T-helper 1 cell treated with Interleukin-12 subunit alpha and Interleukin-12 subunit beta and Interleukin-4 antibody, amounts not matched to agents 30 μg/mL and 1 μg/mL, for 36 hours (primary cell): ENCODE data around the gene FLVCR1.
"Not testable (repeated sequence)": the region's sequence is repeated elsewhere in the genome, so short reads cannot be mapped to it uniquely, and the experiment has no call there.

Experiments used
- H3K27ac Mint-ChIP-seq: one replicate; pipeline ENCODE4 v1.8.0; 2021; ENCODE audit warnings: mild to moderate bottlenecking, mixed read lengths
- H3K27me3 Mint-ChIP-seq: one replicate; pipeline ENCODE4 v1.8.0; 2021; ENCODE audit warnings: low read depth, mixed read lengths
- H3K36me3 Mint-ChIP-seq: one replicate; pipeline ENCODE4 v1.8.0; 2021; ENCODE audit warnings: low read depth, mixed read lengths
- H3K4me1 Mint-ChIP-seq: one replicate; pipeline ENCODE4 v1.8.0; 2021; ENCODE audit warnings: low read depth, mixed read lengths
- H3K4me3 Mint-ChIP-seq: one replicate; pipeline ENCODE4 v1.8.0; 2021; ENCODE audit warnings: mild to moderate bottlenecking, moderate library complexity, mixed read lengths
- H3K9me3 Mint-ChIP-seq: one replicate; pipeline ENCODE4 v1.8.0; 2021; ENCODE audit warnings: mixed read lengths

FLVCR1 gene

DNA sequence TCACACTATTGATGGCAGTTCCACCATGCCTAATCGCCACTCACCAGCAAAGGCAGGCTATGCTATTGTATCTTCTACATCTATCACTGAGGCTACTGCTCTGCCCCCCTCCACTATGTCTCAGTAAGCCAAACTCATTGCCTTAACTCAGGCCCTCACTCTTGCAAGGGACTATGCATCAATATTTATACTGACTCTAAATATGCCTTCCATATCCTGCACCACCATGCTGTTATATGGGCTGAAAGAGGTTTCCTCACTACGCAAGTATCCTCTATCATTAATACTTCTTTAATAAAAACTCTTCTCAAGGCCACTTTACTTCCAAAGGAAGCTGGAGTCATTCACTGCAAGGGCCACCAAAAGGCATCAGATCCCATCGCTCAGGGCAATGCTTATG, 13.6 kb upstream of the FLVCR1 start:
- not testable (repeated sequence) for H3K4me3 Mint-ChIP-seq, H3K9me3 Mint-ChIP-seq, H3K27me3 Mint-ChIP-seq, H3K36me3 Mint-ChIP-seq, H3K4me1 Mint-ChIP-seq, H3K27ac Mint-ChIP-seq

DNA sequence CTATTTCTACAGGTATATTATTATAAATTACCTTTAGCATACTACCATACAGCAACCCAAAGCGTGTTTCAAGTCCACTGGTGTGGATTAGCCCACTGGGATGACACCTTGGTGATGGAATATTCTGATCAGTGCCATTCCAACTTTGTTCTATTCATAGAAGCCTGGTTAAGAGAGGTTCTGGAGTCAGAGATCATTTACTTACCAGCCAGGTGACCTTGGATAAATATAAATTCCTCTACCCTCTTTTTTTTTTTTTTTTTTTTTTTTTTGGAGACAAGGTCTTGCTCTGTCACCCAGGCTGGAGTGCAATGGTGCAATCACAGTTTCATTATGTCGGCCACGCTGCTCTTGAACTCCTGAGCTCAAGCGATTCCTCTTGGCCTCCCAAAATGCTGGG, 10.5 kb upstream of the FLVCR1 start, which contains the start of gene SPATA45:
Gene SPATA45, minus strand, starts transcription at position 101 of the 400 bp plus-strand sequence. CDS start 11,500 bp downstream, outside the sequence.
- Mint-ChIP-seq H3K9me3 (peaks cover 4% of the 10 kb centered on the region), H3K27me3 (no peaks in the 10 kb centered on the region), H3K36me3 (peaks cover 2% of the 10 kb centered on the region), H3K4me1 (no peaks in the 10 kb centered on the region), H3K27ac (no peak within 1 kb of the TSS), H3K4me3 (no peak within 1 kb of the TSS)

- H3K27ac Mint-ChIP-seq, result no peak overlapping the region
- peaks cover 8% of the 10 kb centered on the region for H3K36me3 Mint-ChIP-seq
- H3K4me1 Mint-ChIP-seq, result peaks cover 8% of the 10 kb centered on the region
- no peak overlapping the region for H3K4me3 Mint-ChIP-seq
- H3K27me3 Mint-ChIP-seq, result no peaks in the 10 kb centered on the region
- H3K9me3 Mint-ChIP-seq, result peaks cover 4% of the 10 kb centered on the region
Measured at GRCh38 chr1:212852105-212852688, 5.9 kb upstream of the FLVCR1 start.

- H3K9me3 Mint-ChIP-seq, result no peaks in the 10 kb centered on the region
- H3K27ac Mint-ChIP-seq, result no peak overlapping the region
- no peak overlapping the region for H3K4me3 Mint-ChIP-seq
- H3K36me3 Mint-ChIP-seq, result peaks cover 8% of the 10 kb centered on the region
- H3K4me1 Mint-ChIP-seq, result peaks cover 11% of the 10 kb centered on the region
- H3K27me3 Mint-ChIP-seq, result no peaks in the 10 kb centered on the region
Measured at GRCh38 chr1:212853658-212854057, 4.4 kb upstream of the FLVCR1 start.

- Mint-ChIP-seq H3K4me1 (peaks cover 14% of the 10 kb centered on the region), H3K27ac (no peak overlapping the region), H3K9me3 (no peaks in the 10 kb centered on the region), H3K27me3 (no peaks in the 10 kb centered on the region), H3K4me3 (peak overlapping the region; percentile 97), H3K36me3 (peaks cover 8% of the 10 kb centered on the region)
Measured at GRCh38 chr1:212856755-212857154, 1.3 kb upstream of the FLVCR1 start.

GRCh38 chr1:212858461-212859265, 588 bp downstream of the FLVCR1 start:
- Mint-ChIP-seq H3K4me3 (peak overlapping the region; percentile 97), H3K36me3 (peaks cover 8% of the 10 kb centered on the region), H3K27ac (peak overlapping the region; percentile 93), H3K27me3 (no peaks in the 10 kb centered on the region), H3K9me3 (no peaks in the 10 kb centered on the region), H3K4me1 (peaks cover 18% of the 10 kb centered on the region)

DNA sequence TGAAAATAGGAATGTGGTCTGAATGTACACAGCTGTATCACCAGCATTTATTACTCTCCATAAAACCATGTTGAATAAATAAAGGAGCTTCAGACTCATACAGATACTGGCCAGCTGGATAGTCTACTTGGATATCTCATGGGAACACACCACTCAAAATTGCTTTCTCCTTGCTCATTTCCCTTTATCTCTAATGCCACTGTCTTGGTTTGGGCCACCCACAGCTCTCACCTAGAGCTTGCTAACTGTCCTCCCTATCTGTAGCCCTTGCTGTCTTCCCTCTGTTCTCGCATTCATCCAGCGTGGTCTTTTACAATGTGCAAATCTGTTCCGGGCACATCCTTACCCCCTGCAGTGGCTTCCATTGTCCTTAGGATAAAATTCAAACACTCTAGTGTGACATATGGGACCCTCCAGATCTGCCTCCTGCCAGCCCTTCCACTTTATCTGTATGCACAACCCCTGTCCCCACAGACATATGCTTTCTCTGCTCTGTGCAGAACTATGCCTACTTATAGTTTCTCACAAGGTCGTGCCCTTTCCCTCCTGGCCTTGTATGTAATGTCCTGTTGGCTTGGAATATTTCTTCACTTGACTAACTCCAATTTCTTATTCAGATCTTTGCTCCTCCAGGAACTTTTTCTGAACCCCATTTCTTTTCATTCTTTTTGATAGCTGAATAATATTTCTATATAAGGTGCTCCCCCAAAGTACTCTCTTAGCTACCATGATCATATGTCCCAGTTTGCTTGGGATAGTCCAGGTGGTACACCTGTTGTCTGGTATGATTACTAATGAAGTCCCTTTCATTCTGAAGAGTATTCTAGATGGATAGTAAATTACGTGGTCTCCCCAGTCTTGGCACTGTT, 2.9 kb downstream of the FLVCR1 start:
- peaks cover 19% of the 10 kb centered on the region for H3K4me1 Mint-ChIP-seq
- H3K27ac Mint-ChIP-seq, result no peak overlapping the region
- no peaks in the 10 kb centered on the region for H3K27me3 Mint-ChIP-seq
- no peak overlapping the region for H3K4me3 Mint-ChIP-seq
- H3K36me3 Mint-ChIP-seq, result peaks cover 10% of the 10 kb centered on the region
- no peaks in the 10 kb centered on the region for H3K9me3 Mint-ChIP-seq

GRCh38 chr1:212862111-212862690, 4.1 kb downstream of the FLVCR1 start:
- H3K4me3 Mint-ChIP-seq, result no peak overlapping the region
- peaks cover 10% of the 10 kb centered on the region for H3K36me3 Mint-ChIP-seq
- no peaks in the 10 kb centered on the region for H3K9me3 Mint-ChIP-seq

DNA sequence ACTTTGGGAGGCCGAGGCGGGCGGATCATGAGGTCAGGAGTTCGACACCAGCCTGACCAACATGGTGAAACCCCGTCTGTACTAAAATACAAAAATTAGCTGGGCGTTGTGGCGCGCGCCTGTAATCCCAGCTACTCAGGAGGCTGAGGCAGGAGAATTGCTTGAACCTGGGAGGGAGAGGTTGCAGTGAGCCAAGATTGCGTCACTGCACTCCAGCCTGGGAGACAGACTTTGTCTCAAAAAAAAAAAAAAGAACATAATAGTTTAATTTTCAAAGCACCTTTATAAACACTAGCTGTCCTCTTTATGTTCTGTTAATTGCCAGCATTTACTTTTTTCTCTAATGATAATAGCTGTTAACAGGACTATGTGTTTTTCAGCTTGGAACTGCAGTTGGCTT, 5.3 kb downstream of the FLVCR1 start:
- H3K9me3 Mint-ChIP-seq, H3K4me3 Mint-ChIP-seq, H3K27me3 Mint-ChIP-seq, H3K27ac Mint-ChIP-seq: not testable (repeated sequence)
- H3K4me1 Mint-ChIP-seq, result peaks cover 11% of the 10 kb centered on the region
- peaks cover 10% of the 10 kb centered on the region for H3K36me3 Mint-ChIP-seq

More at GRCh38 chr1:212862111-212862690, 4.1 kb downstream of the FLVCR1 start:
- peaks cover 14% of the 10 kb centered on the region for H3K4me1 Mint-ChIP-seq
- H3K27ac Mint-ChIP-seq, result no peak overlapping the region
- H3K27me3 Mint-ChIP-seq, result no peaks in the 10 kb centered on the region

GRCh38 chr1:212864201-212864600, 6.1 kb downstream of the FLVCR1 start:
- H3K27me3 Mint-ChIP-seq, result no peaks in the 10 kb centered on the region
- peaks cover 8% of the 10 kb centered on the region for H3K4me1 Mint-ChIP-seq
- H3K36me3 Mint-ChIP-seq, result peaks cover 10% of the 10 kb centered on the region
- H3K9me3 Mint-ChIP-seq, result no peaks in the 10 kb centered on the region
- no peak overlapping the region for H3K4me3 Mint-ChIP-seq
- H3K27ac Mint-ChIP-seq, result no peak overlapping the region

GRCh38 chr1:212867192-212867591, 9.1 kb downstream of the FLVCR1 start:
- Mint-ChIP-seq H3K36me3 (peaks cover 15% of the 10 kb centered on the region), H3K27me3 (no peaks in the 10 kb centered on the region), H3K4me1 (peaks cover 7% of the 10 kb centered on the region), H3K4me3 (no peak overlapping the region), H3K27ac (no peak overlapping the region), H3K9me3 (no peaks in the 10 kb centered on the region)

DNA sequence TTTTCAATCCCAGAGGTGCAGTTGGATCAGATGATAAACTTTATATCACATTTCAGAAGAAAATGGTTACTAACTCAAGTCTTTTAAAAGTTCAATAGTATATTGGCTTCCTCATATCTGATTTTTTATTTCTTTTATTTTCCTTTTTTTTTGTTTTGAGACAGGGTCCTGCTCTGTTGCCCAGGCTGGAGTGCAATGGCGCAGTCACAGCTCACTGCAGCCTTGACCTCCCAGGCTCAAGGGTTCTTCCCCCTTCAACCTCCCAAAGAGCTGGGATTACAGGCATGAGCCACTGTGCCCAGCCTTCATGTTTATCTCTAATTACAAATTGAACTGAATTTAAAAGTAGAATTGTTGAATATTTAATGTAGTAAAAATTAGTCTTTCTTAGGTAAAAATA, 13.9 kb downstream of the FLVCR1 start:
- Mint-ChIP-seq H3K36me3 (peaks cover 22% of the 10 kb centered on the region), H3K4me3 (no peak overlapping the region), H3K4me1 (no peaks in the 10 kb centered on the region), H3K9me3 (no peaks in the 10 kb centered on the region), H3K27me3 (no peaks in the 10 kb centered on the region), H3K27ac (no peak overlapping the region)

- Mint-ChIP-seq H3K36me3 (peaks cover 22% of the 10 kb centered on the region), H3K27ac (no peak overlapping the region), H3K9me3 (no peaks in the 10 kb centered on the region), H3K4me1 (no peaks in the 10 kb centered on the region), H3K4me3 (no peak overlapping the region), H3K27me3 (no peaks in the 10 kb centered on the region)
Measured at GRCh38 chr1:212873518-212873917, 15.4 kb downstream of the FLVCR1 start.

- Mint-ChIP-seq H3K4me3 (no peak overlapping the region), H3K36me3 (peaks cover 17% of the 10 kb centered on the region), H3K9me3 (no peaks in the 10 kb centered on the region), H3K27ac (no peak overlapping the region), H3K27me3 (no peaks in the 10 kb centered on the region), H3K4me1 (no peaks in the 10 kb centered on the region)
Measured at GRCh38 chr1:212878418-212878817, 20.3 kb downstream of the FLVCR1 start.
